GM12801 (cell line): ENCODE results near the gene BET1L.

ENCODE experiments used
- TF ChIP-seq, protein P1 (sequence below): IDR thresholded peaks from one replicate; pipeline ENCODE4 v1.5.1; 2011; ENCODE audit warnings: control low read depth; ENCODE audit not compliant: insufficient read length; ENCODE audit errors: extremely low read depth

BET1L gene

GRCh38 chr11:224424-224823 lies 17.2 kb upstream of the BET1L start:
- TF ChIP-seq, protein P1, sequence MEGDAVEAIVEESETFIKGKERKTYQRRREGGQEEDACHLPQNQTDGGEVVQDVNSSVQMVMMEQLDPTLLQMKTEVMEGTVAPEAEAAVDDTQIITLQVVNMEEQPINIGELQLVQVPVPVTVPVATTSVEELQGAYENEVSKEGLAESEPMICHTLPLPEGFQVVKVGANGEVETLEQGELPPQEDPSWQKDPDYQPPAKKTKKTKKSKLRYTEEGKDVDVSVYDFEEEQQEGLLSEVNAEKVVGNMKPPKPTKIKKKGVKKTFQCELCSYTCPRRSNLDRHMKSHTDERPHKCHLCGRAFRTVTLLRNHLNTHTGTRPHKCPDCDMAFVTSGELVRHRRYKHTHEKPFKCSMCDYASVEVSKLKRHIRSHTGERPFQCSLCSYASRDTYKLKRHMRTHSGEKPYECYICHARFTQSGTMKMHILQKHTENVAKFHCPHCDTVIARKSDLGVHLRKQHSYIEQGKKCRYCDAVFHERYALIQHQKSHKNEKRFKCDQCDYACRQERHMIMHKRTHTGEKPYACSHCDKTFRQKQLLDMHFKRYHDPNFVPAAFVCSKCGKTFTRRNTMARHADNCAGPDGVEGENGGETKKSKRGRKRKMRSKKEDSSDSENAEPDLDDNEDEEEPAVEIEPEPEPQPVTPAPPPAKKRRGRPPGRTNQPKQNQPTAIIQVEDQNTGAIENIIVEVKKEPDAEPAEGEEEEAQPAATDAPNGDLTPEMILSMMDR, result no peak

- TF ChIP-seq, protein P1, result no peak
These were observed 16.7 kb upstream of the BET1L start for GRCh38 chr11:223884-224283.

- TF ChIP-seq, protein P1, result no peak
These were observed 16.0 kb upstream of the BET1L start for GRCh38 chr11:223026-223789.

- TF ChIP-seq, protein P1, result no peak
These were observed 15.0 kb upstream of the BET1L start for GRCh38 chr11:221998-222789.

DNA sequence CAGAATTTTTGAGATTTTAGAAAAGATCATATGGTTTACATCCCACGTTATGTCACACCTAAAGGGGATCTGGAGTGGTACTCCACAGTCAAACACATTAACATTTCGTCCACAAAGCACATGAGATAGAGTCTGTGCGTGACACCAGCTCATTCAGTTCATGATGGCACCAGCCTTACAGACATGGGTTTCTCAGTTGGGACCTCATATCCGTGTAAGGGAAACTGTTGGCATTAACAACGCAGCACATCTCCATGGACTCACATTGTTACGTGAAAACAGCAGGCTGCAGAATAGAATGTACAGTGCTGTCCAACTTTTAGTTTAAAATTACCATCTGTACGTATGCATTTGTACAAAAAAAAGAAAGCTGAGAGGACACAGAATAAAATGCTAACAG lies 14.3 kb upstream of the BET1L start:
- TF ChIP-seq, protein P1, result no peak

- TF ChIP-seq, protein P1, result no peak
These were observed 11.8 kb upstream of the BET1L start for GRCh38 chr11:218815-219593.

GRCh38 chr11:217704-218103 lies 10.5 kb upstream of the BET1L start:
- TF ChIP-seq, protein P1, result no peak
